Endodermal cell (in vitro differentiated cells): ENCODE results near the gene ARVCF. TPM values are rescaled to one million over a fixed set of nuclear protein-coding genes. Genes with fewer than 3 reads are reported as not detected.

Experiments
- DNase-seq: peaks from one replicate; pipeline ENCODE4 v3.0.0-alpha.2; 2017
- H3K27ac ChIP-seq: 2 replicates; pipeline ENCODE4 v1.5.1; 2013; ENCODE audit warnings: mild to moderate bottlenecking, low read depth, low read length, moderate library complexity
- H3K27me3 ChIP-seq: 2 replicates; pipeline ENCODE4 v1.6.1; 2013; ENCODE audit warnings: mild to moderate bottlenecking, low read length, moderate library complexity; ENCODE audit not compliant: insufficient read depth, control insufficient read depth, poor library complexity, severe bottlenecking
- H3K36me3 ChIP-seq: 2 replicates; pipeline ENCODE4 v1.7.0; 2013; ENCODE audit warnings: mild to moderate bottlenecking, low read length, moderate library complexity; ENCODE audit not compliant: control insufficient read depth, insufficient read depth
- H3K4me1 ChIP-seq: one replicate; pipeline ENCODE4 v1.7.0; 2013; ENCODE audit warnings: low read length; ENCODE audit not compliant: control insufficient read depth, insufficient read depth
- H3K4me3 ChIP-seq: 2 replicates; pipeline ENCODE4 v1.5.1; 2013; ENCODE audit warnings: mild to moderate bottlenecking, low read length, moderate library complexity
- H3K9ac ChIP-seq: 2 replicates; pipeline ENCODE4 v1.6.1; 2013; ENCODE audit warnings: mild to moderate bottlenecking, low read length, moderate library complexity; ENCODE audit not compliant: poor library complexity, severe bottlenecking; ENCODE audit errors: extremely low read depth
- H3K9me3 ChIP-seq: 2 replicates; pipeline ENCODE4 v1.6.1; 2013; ENCODE audit warnings: mild to moderate bottlenecking, low read length, moderate library complexity; ENCODE audit not compliant: control insufficient read depth
- H3K27ac Mint-ChIP-seq: 2 replicates; pipeline ENCODE4 v1.8.0; 2020; ENCODE audit warnings: mixed read lengths
- H3K27me3 Mint-ChIP-seq: 2 replicates; pipeline ENCODE4 v1.8.0; 2021; ENCODE audit warnings: mild to moderate bottlenecking, mixed read lengths; ENCODE audit not compliant: insufficient read depth
- H3K36me3 Mint-ChIP-seq: 2 replicates; pipeline ENCODE4 v1.8.0; 2020; ENCODE audit warnings: low read depth, mixed read lengths
- H3K4me1 Mint-ChIP-seq: 2 replicates; pipeline ENCODE4 v1.8.0; 2020; ENCODE audit warnings: mixed read lengths
- H3K4me3 Mint-ChIP-seq: 2 replicates; pipeline ENCODE4 v1.8.0; 2020; ENCODE audit warnings: mild to moderate bottlenecking, moderate library complexity, mixed read lengths
- H3K9me3 Mint-ChIP-seq: 2 replicates; pipeline ENCODE4 v1.8.0; 2020; ENCODE audit warnings: mild to moderate bottlenecking, mixed read lengths
- WGBS, 2 experiments: methylation state at CpG; one replicate each; pipeline versions ENCODE4 v1.1.5 to v1.1.7; 2013; ENCODE audit warnings: missing lambda C conversion rate in 2 of 2, mixed read lengths in 1 of 2; ENCODE audit not compliant: insufficient coverage in 1 of 2, insufficient read length in 1 of 2; 5-methylcytosine and 5-hydroxymethylcytosine counted together
- total RNA-seq, 2 donors: library from RNA; stranded (reverse); fragmentation: NEBNext Ultra II Directional in 1 of 2; extraction: Animal tissue kit (Norgen Biotek cat#: 25700) in 1 of 2; gene quantifications; 2 replicates in 1 of 2; 3 replicates in 1 of 2; pipeline ENCODE4 v1.2.1, GENCODE V29; 2021
- TF ChIP-seq, protein P1 (sequence below): fragments of 200-600 bp; sonication (generic); conservative IDR thresholded peaks from 2 replicates; pipeline ENCODE4 v1.5.0; 2021; ENCODE audit warnings: antibody characterized with exemption, mild to moderate bottlenecking

The ARVCF gene
- total RNA-seq, 2 donors from 2014 or later, result 48.3 to 61.3 TPM

DNA sequence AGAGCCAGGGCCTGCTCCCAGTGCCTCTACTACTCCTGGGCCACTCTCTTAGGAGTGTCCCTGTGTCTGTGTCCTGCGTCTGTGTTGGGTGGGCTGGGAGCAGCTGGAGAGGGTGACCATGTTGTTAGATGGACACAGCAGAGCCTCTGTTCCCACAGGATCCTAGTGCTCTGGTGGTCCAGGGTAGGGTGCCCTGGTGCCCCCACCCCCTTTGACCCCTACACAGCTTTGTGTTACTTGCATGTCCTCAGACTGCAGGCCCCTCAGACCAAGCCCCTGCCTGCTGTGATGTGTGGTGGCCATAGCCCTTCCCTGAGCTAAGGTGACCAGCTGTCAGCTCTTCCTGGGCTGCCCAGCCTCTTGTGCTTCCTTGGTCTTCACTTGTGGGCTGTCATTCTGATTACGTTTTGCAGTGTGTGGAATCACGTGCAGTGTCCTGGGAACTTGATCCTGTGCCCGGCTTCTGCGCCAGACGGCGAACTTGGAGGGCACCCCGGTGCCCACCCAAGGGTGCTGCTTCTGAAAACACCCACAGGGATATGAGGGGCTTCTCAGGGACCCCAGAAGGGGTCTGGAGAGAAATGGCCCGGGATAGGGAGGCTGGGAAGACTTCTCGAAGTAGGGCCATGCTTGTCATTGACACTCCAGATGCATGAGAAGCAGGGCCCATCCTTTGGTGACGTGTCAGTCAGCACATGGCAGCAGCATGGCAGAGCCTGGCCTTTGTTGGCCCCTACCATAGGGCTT, 5.8 kb upstream of the ARVCF start:
- Histone ChIP-seq H3K27me3 (peaks cover 30% of the 10 kb centered on the region), H3K4me1 (peaks cover 5% of the 10 kb centered on the region), H3K9ac (no peak overlapping the region), H3K9me3 (no peaks in the 10 kb centered on the region), H3K4me3 (peak overlapping the region; percentile 85), H3K36me3 (no peaks in the 10 kb centered on the region), H3K27ac (no peak overlapping the region)
- Mint-ChIP-seq H3K36me3 (peaks cover 13% of the 10 kb centered on the region), H3K27ac (peak overlapping the region; percentile 56), H3K4me3 (peak overlapping the region; percentile 85), H3K9me3 (no peaks in the 10 kb centered on the region), H3K27me3 (peaks cover 32% of the 10 kb centered on the region), H3K4me1 (peaks cover 7% of the 10 kb centered on the region)
- DNase-seq, result no peak
- 93 to 97% methylated on average over 10 to 11 of the region's 11 CpGs for WGBS, 2 experiments
- TF ChIP-seq, protein P1, sequence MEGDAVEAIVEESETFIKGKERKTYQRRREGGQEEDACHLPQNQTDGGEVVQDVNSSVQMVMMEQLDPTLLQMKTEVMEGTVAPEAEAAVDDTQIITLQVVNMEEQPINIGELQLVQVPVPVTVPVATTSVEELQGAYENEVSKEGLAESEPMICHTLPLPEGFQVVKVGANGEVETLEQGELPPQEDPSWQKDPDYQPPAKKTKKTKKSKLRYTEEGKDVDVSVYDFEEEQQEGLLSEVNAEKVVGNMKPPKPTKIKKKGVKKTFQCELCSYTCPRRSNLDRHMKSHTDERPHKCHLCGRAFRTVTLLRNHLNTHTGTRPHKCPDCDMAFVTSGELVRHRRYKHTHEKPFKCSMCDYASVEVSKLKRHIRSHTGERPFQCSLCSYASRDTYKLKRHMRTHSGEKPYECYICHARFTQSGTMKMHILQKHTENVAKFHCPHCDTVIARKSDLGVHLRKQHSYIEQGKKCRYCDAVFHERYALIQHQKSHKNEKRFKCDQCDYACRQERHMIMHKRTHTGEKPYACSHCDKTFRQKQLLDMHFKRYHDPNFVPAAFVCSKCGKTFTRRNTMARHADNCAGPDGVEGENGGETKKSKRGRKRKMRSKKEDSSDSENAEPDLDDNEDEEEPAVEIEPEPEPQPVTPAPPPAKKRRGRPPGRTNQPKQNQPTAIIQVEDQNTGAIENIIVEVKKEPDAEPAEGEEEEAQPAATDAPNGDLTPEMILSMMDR, result no peak

DNA sequence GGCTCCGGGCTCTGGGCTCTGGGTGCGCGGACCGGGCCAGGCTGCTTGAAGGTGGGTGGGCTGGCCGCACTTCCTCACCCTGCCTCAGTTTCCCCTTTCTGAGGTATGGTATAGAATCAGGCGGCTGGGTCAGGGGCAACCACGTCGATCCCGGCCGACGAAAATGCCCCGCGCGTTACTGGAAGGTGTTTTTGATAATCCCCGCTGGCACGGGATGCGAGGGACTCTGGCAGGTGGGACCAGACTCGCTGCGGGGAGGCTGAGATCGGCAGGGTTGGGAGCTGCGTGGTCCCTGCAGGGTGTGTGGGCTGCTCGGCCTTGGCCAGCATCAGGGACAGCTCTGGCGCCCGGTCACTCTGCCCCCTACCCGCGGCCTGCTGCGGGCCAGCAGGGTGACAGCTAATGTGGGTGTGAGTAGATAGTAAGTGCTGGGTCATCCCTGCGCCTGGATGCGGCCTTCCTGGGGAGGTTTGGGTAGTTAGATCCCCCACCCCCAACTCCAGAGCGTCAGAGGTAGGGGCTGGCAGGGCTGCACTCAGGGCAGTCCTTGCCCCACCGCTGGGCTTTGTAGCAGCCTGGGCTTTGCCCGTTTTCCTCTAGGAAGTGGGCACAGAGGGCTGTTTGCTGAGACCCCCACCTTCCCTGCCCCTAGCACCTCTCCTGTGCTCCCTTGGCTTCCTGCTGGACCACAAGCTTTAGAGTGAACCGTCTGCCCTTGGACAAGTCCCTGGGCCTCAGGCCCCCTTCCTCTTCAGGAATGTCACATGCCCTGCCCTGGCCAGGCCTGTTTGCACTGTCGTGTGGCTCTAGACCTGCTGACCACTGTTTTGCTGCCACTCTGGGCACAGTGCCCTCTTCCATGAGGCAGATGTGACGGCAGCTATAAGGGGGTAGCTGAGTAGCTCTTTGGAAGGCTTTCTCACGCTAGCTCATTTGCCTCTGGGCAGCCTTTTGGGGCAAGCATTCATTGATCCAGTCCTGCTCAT, 4.9 kb upstream of the ARVCF start:
- peaks cover 5% of the 10 kb centered on the region for H3K4me1 ChIP-seq
- TF ChIP-seq, protein P1, result peak; percentile 30
- WGBS, 2 experiments, result 14 to 20% methylated on average over 22 to 36 of the region's 36 CpGs
- H3K27me3 ChIP-seq, result peaks cover 35% of the 10 kb centered on the region
- Mint-ChIP-seq H3K36me3 (peaks cover 7% of the 10 kb centered on the region), H3K27me3 (peaks cover 40% of the 10 kb centered on the region), H3K4me1 (peaks cover 8% of the 10 kb centered on the region), H3K27ac (peak overlapping the region; percentile 66), H3K4me3 (peak overlapping the region; percentile 85), H3K9me3 (no peaks in the 10 kb centered on the region)
- H3K27ac ChIP-seq, result no peak overlapping the region
- H3K9ac ChIP-seq, result peak overlapping the region; percentile 49
- H3K9me3 ChIP-seq, result no peaks in the 10 kb centered on the region
- peak; percentile 68 for DNase-seq
- H3K4me3 ChIP-seq, result peak overlapping the region; percentile 85
- H3K36me3 ChIP-seq, result no peaks in the 10 kb centered on the region

DNA sequence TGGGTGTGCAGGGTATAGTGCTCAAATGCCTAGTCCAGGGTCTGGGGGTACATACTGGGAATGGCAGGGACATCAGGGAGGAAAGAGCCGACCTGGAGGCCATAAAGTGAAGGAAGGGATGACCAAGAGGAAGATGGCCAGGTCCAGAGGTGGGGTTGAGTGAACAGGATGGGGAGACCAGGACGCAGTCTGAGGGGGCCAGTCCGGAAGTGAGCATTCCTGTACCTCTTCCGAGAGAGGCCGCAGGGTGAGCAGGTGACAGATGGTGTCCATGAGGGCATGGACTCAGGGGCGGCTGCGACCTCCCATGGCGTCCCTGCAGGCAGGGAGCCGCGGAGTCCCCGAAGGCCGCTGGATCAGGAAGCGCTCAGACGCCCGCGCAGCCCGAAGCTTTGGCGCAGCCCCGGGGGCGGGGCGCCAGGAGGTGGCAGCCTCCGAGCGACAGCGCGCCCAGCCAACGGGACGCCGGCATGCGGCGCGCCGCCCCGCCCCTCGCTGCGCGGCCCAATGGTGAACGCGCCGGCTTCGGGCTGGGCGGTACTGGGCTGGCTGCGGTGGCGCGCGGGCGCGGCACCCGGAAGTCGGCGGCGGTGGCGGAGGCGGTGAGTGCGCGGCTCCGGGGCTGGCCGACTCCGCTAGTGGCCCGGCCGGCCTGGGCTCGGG, 4.0 kb upstream of the ARVCF start, which contains the start of gene TANGO2:
Gene TANGO2 (plus strand): TSS at position 578 of the 663 bp plus-strand sequence. CDS start 15,689 bp downstream, outside the sequence.
- Histone ChIP-seq H3K9ac (peak within 1 kb of the TSS; percentile 49), H3K27ac (no peak within 1 kb of the TSS), H3K4me3 (peak within 1 kb of the TSS; percentile 85), H3K36me3 (no peaks in the 10 kb centered on the region), H3K9me3 (no peaks in the 10 kb centered on the region), H3K4me1 (peaks cover 5% of the 10 kb centered on the region), H3K27me3 (peaks cover 39% of the 10 kb centered on the region)
- 2 to 20% methylated on average over 8 to 61 of the region's 61 CpGs for WGBS, 2 experiments
- TF ChIP-seq, protein P1, result no peak
- H3K27me3 Mint-ChIP-seq, result peaks cover 40% of the 10 kb centered on the region
- H3K4me3 Mint-ChIP-seq, result peak within 1 kb of the TSS; percentile 85
- no peaks in the 10 kb centered on the region for H3K9me3 Mint-ChIP-seq
- peak; percentile 97 for DNase-seq
- H3K27ac Mint-ChIP-seq, result peak within 1 kb of the TSS; percentile 66
- H3K36me3 Mint-ChIP-seq, result peaks cover 5% of the 10 kb centered on the region
- peaks cover 8% of the 10 kb centered on the region for H3K4me1 Mint-ChIP-seq
